ENCODE data around the gene ANKRD39.

Gene ANKRD39

DNA sequence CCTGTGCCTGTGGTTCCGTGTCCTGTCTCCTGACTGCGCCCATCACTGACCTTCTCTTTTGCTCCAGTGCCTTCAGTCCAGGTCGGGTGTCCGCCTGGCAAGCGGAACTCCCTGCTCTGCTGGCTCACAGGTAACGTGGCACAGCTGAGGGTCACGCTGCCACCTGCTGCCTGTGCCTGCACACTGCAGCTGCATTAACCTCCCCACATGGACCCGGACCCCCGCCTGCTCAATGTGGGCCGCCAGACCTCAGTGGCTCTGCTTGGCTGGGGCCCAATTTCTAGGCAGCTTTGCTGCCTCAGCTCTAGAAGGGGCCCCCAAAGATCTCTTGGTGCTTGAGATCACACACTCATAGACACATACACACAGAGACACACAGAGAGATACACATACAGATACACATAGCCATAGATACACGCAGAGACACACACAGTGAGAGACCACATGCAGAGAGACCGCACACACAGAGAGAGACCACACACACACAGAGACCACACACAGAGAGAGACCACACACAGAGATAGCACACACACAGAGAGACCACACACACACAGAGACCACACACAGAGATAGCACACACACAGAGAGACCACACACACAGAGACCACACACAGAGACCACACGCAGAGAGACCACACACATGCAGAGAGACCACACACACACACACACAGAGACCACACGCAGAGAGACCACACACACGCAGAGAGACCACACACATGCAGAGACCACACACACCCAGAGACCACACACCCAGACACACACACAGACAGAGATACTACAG lies 56.6 kb downstream of the ANKRD39 start:
- Histone ChIP-seq H3K79me2 (ENCODE audit: insufficient read depth, low read depth) (no peaks in the 10 kb centered on the region), H4K20me1 (ENCODE audit: insufficient read depth) (no peaks in the 10 kb centered on the region), H3K27me3 (ENCODE audit: insufficient read depth, low read depth) (no peaks in the 10 kb centered on the region), H3K9ac (no peak overlapping the region), H3K36me3 (ENCODE audit: insufficient read depth) (no peaks in the 10 kb centered on the region), H3K4me2 (no peak overlapping the region), H3K27ac (no peak overlapping the region), H3K4me3 (IDR thresholded peaks at IDR 0.05; ENCODE audit: insufficient read depth, low read depth, low read length) (no peak overlapping the region), H3K4me1 (ENCODE audit: low read depth, poor library complexity, severe bottlenecking) (no peaks in the 10 kb centered on the region), H2AFZ (ENCODE audit: low read depth) (no peak overlapping the region)
- TF ChIP-seq, protein P1, sequence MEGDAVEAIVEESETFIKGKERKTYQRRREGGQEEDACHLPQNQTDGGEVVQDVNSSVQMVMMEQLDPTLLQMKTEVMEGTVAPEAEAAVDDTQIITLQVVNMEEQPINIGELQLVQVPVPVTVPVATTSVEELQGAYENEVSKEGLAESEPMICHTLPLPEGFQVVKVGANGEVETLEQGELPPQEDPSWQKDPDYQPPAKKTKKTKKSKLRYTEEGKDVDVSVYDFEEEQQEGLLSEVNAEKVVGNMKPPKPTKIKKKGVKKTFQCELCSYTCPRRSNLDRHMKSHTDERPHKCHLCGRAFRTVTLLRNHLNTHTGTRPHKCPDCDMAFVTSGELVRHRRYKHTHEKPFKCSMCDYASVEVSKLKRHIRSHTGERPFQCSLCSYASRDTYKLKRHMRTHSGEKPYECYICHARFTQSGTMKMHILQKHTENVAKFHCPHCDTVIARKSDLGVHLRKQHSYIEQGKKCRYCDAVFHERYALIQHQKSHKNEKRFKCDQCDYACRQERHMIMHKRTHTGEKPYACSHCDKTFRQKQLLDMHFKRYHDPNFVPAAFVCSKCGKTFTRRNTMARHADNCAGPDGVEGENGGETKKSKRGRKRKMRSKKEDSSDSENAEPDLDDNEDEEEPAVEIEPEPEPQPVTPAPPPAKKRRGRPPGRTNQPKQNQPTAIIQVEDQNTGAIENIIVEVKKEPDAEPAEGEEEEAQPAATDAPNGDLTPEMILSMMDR (conservative IDR thresholded peaks at IDR 0.05; ENCODE audit: low read depth, low read length): peak; percentile 74

DNA sequence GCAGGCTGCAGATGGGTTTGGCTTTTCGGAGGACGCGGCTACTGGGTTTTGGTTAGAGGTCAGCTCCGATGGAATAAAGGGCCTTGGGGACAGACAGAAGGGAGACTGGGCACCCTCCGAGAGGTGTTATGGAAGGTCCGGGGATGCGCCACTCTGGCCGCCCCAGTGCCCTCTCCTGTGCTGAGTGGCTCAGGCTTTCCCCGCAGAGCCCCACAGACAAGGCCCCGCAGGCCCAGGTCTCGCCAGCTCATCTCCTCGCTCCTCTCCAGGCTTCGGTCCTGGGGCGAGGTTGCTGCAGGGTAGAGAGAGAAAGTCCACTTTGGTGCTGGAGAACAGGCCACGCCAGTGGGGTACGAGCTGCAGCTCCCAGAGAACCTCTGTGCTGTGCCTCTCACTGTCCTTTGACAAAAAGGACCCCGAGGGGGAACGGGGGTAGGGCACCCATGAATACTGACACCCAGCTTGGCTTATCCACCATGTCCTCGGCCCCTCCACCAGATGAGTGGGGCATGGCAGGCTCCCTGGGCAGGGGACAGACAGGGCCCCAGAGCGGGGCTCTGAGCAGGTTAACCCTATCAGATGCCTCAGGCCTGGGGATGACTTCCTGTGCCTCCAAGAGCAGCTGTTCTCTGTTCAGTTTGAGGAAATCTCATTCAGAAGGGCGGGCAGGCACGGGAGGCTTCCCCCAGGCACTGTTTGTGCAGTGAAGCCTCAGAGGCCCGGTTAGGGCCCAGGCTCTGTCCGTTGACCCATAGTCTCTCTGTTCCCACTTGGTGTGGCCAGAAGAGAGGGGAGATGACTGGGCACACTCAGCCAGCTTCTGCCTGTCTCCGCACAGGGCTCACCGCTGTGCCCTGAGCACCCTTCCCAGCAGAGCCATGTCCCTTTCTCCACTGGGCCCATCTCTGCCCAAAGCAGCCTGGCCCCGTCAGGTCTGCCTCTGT lies 57.5 kb downstream of the ANKRD39 start:
- no peaks in the 10 kb centered on the region for H3K36me3 ChIP-seq (ENCODE audit: insufficient read depth)
- no peaks in the 10 kb centered on the region for H4K20me1 ChIP-seq (ENCODE audit: insufficient read depth)
- no peaks in the 10 kb centered on the region for H3K79me2 ChIP-seq (ENCODE audit: insufficient read depth, low read depth)
- TF ChIP-seq, protein P1 (conservative IDR thresholded peaks at IDR 0.05; ENCODE audit: low read depth, low read length): no peak
- H3K27me3 ChIP-seq (ENCODE audit: insufficient read depth, low read depth): no peaks in the 10 kb centered on the region
- H3K27ac ChIP-seq: no peak overlapping the region
- H3K4me2 ChIP-seq: no peak overlapping the region
- H3K4me1 ChIP-seq (ENCODE audit: low read depth, poor library complexity, severe bottlenecking): no peaks in the 10 kb centered on the region
- H3K9ac ChIP-seq: no peak overlapping the region
- H2AFZ ChIP-seq (ENCODE audit: low read depth): no peak overlapping the region
- no peak overlapping the region for H3K4me3 ChIP-seq (IDR thresholded peaks at IDR 0.05; ENCODE audit: insufficient read depth, low read depth, low read length)

DNA sequence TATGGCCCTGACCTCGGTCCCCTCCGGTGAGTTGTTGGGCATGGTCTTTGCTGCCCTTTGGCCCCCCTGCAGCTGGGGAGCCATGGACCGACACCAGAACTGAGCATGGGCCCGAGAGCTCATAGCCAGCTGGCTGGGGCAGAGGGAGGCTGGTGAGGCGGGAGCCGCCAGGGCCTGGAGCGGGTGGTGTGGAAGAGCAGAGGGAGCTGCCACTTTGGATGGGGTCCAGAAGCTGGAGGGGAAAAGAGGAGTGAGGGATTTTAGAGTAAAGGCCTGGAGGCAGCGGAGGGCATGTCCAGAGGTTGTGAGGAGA lies 58.2 kb downstream of the ANKRD39 start:
- Histone ChIP-seq H3K36me3 (ENCODE audit: insufficient read depth) (no peaks in the 10 kb centered on the region), H3K27ac (no peak overlapping the region), H3K4me3 (IDR thresholded peaks at IDR 0.05; ENCODE audit: insufficient read depth, low read depth, low read length) (no peak overlapping the region), H4K20me1 (ENCODE audit: insufficient read depth) (no peaks in the 10 kb centered on the region), H3K27me3 (ENCODE audit: insufficient read depth, low read depth) (no peaks in the 10 kb centered on the region), H3K9ac (no peak overlapping the region), H3K4me1 (ENCODE audit: low read depth, poor library complexity, severe bottlenecking) (no peaks in the 10 kb centered on the region), H3K4me2 (no peak overlapping the region), H2AFZ (ENCODE audit: low read depth) (no peak overlapping the region), H3K79me2 (ENCODE audit: insufficient read depth, low read depth) (no peaks in the 10 kb centered on the region)
- TF ChIP-seq, protein P1 (conservative IDR thresholded peaks at IDR 0.05; ENCODE audit: low read depth, low read length): no peak

DNA sequence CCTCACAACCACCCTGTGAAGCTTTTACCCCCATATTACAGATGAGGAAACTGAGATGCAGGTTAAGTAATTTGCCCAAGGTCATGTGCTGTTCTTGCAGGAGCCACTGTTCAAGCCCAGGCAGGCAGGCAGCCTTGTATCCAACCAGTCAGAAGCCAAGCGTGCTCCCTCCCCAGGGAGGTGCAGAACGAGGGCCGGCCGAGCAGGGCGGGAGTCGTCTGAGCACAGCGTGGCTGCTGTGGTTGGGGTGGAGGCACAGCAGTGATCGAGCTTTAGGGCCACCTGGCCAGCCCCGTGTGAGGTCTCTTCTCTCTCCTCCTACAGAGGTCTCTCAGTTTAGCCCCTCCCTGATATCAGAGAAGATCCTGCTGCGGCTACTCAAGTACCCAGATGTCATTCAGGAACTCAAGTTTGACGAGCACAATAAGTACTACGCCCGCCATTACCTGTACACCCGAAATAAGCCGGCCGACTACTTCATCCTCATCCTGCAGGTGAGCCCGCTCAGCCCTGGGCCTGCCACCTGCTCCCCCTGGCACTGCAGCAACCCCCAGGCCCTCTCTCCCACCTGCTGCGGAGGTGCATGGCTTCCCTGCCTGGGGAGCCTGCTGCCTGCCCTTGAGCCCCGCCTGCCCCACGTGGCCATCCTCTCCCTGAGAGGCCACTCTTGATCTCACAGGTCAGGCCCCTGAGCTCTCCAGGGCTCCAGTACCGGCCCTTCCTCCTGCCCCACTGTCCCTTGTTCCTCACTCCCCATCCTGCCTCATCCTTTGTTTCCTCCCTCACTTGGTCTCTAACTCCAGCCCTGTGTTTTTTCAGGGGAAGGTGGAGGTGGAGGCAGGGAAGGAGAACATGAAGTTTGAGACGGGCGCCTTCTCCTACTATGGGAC lies 58.8 kb downstream of the ANKRD39 start:
- Histone ChIP-seq H4K20me1 (ENCODE audit: insufficient read depth) (no peaks in the 10 kb centered on the region), H3K4me1 (ENCODE audit: low read depth, poor library complexity, severe bottlenecking) (no peaks in the 10 kb centered on the region), H3K9ac (no peak overlapping the region), H3K36me3 (ENCODE audit: insufficient read depth) (no peaks in the 10 kb centered on the region), H3K79me2 (ENCODE audit: insufficient read depth, low read depth) (no peaks in the 10 kb centered on the region), H3K4me3 (IDR thresholded peaks at IDR 0.05; ENCODE audit: insufficient read depth, low read depth, low read length) (no peak overlapping the region), H3K27ac (no peak overlapping the region), H3K27me3 (ENCODE audit: insufficient read depth, low read depth) (no peaks in the 10 kb centered on the region), H2AFZ (ENCODE audit: low read depth) (no peak overlapping the region), H3K4me2 (no peak overlapping the region)
- TF ChIP-seq, protein P1 (conservative IDR thresholded peaks at IDR 0.05; ENCODE audit: low read depth, low read length): no peak
